NCI-H510A treated with DMSO at 0.1 percent for 48 hours (cell line): Measurements from ENCODE around the gene SNX27.
A peak's percentile ranks its signal among the peaks of the same experiment; 100 is the strongest.
"Not testable (repeated sequence)": the region's sequence is repeated elsewhere in the genome, so short reads cannot be mapped to it uniquely, and the experiment has no call there.

ENCODE experiments used
- DNase-seq: peaks from one replicate; lab custom pipeline; 2025; lab: John Stamatoyannopoulos, UW

SNX27 gene

DNA sequence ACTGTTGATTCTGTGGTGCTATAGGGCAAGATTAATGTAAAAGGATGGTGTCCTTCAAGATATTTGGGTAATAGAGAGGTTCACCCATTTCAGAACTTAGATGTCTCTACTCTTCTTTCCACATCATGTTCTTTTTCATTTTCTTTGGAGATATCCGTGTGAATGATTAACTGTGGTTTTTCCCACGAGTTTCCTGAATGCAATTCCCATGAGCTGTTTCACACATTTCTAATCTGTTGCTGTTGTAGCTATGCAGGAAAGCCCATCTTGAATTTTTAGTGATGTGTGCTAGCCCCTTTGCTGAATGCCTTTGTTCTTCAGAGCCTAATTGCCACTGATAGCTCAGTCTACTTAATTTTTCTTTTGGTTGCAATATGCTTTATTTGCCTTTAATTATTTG is 27.6 kb downstream of the SNX27 start:
- no peak for DNase-seq

DNA sequence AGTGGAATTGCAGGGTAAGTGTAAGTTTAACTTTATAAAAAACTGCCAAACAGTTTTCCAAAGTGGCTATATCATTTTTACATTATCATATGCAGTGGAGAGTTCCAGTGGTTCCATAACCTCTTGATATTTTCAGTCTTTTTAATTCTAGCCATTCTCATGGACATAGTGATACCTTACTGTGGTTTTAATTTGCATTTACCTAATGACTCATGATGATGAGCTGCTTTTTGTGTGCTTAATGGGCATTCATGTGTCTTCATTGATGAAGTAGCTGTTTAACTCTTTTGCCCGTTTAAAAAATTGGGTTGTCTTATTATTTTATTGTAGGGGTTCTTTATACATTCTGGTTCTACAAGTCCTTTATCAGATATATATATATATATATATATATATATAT is 29.4 kb downstream of the SNX27 start:
- no peak for DNase-seq

DNA sequence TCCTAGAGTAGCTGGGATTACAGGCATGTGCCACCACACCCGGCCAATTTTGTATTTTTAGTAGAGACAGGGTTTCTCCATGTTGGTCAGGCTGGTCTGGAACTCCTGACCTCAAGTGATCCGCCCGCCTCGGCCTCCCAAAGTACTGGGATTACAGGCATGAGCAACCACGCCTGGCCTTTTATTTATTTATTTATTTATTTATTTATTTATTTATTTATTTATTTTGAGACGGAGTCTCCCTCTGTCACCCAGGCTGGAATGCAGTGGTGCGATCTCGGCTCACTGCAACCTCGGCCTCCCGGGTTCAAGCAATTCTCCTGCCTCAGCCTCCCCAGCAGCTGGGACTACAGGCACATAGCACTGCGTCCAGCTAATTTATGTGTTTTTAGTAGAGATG is 31.2 kb downstream of the SNX27 start:
- not testable (repeated sequence) for DNase-seq

DNA sequence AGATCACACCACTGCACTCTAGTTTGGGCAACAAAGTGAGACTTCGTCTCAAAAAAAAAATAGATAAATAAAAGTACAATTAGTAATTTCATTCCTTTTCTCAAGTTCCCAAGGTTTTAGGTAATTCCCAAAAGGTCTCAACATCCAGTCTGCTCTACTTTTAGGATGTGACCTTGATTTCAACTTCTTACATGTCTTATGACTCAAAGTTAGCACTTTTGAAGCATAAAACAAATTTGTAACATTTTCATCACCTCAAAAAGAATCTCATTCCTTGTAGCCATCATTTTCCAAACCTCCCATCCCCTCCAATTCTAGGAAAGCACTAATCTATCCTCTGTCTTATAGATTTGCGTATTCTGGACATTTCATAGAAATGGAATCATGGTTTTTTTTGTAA is 32.2 kb downstream of the SNX27 start:
- no peak for DNase-seq

DNA sequence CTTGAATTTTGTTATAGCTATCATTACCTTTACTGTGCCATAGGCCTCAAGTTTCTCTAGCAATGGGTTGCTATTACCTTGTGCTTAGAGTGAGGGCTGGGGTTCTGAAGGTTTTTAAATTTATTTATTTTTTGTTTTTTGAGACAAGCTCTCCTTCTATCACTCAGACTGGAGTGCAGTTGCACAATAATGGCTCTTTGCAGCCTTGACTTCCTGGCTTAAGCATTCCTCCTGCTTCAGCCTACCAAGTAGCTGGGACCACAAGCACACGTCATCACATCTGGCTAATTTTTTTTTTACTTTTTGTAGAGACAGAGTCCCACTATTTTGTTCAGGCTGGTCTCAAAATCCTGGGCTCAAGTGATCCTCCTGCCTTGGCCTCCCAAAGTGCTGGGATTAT is 41.5 kb downstream of the SNX27 start:
- no peak for DNase-seq

DNA sequence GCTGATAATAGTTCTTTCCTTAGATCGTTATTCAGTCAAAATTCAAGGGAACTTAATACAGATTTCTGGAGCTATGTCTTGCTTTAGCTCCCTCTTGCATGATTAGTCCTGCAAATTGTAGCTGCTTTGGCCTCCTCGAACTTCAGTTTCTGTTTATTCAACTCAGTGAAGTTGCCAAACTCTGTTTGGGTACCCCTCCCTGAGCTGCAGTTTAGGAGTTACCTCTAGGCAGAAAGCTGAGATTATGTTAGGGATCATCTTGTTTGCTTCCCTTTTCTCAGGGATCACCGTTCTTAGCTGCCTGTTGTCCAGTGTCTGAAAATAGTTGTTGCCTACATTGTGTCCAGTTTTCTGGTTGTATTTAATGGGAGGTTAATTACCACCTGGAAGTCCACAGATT is 43.5 kb downstream of the SNX27 start:
- DNase-seq, result no peak

DNA sequence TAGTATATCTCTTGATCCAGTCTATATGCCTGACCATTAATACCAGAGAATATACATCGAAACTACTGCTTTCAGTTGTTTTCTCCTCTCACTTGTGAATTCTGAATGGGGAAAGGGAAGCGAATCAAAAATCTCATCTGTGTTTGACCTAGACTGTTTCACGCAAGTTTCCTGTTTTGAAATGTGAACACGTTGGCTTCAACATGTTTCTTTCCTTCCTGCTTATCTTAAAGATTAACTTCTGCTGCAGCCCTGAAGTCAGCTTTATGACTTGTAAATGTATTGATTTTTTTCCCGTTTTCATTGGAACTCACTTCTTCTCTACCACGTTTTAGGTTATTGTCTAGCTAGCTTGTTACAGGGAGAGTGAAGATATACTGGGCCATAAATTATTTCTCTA is 49.9 kb downstream of the SNX27 start:
- DNase-seq, result no peak

DNA sequence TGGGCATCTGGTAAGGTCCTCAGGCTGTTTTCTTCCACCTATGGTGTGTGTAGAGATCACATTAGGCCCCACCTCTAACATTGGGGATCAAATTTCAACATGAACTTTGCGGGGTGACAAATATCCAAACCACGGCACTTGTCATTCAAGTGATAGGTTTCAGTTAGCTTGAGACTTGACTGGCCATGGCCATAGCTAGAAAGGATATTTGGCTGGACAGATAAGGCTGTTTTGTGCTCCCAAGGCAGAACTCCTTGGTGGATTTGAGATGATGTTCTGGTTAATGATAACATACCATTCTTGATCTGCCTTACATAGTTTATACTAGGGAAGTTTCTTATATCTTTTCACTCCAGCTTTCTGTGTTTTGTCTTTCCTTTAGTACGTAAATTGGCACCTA is 56.2 kb downstream of the SNX27 start:
- DNase-seq, result no peak

DNA sequence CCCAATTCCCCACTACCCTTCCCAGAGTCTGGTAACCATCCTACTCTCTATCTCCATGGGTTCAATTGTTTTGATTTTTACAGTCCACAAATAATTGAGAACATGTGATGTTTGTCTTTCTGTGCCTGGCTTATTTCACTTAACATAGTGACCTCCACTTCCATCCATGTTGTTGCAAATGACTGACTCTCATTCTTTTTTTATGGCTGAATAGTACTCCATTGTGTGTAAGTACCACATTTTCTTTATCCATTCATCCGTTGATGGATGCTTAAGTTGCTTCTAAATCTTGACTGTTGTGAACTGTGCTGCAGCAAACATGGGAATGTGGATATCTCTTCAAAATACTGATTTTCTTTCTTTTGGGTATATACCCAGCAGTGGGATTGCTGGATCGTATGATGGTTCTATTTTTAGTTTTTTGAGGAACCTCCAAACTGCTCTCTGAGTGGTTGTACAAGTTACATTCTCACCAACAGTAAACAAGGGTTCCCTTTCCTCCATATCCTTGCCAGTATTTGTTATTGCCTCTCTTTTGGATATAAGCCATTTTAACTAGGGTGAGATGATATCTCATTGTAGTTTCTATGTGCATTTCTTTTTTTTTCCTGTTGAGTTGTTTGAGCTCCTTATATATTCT is 58.3 kb downstream of the SNX27 start:
- not testable (repeated sequence) for DNase-seq

DNA sequence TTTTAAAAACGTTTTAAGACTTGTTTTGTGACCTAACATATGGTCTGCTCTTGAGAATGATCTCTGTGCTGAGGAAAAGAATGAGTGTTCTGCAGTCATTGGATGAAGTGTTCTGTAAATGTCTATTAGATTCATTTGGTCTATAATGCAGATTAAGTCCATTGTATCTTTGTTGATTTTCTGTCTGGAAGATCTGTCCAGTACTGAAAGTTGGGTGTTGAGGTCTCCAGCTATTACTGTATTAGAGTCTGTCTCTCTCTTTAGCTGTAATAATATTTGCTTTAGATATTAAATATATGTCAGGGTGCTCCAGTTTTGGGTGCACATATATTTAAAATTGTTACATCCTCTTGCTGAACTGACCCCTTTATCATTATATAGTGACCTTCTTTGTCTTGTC is 61.6 kb downstream of the SNX27 start:
- DNase-seq, result no peak

DNA sequence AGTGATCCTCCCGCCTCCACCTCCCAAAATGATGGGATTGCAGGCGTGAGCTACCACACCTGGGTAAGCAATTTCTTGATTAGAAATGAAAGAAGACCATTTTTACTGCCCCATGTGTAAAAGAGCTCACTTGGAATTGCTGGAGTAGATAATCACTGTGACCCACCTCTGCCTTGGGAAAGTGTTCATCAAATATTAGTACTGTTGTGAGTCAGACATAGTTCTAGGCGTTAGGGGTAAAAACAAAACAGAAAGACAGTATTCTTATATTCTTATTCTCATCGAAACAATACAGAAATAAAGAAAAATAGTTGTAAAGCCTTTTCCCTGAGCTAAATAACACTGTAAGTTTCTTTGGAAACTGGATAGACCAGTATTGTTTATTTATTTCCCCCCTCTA is 68.5 kb downstream of the SNX27 start:
- no peak for DNase-seq

DNA sequence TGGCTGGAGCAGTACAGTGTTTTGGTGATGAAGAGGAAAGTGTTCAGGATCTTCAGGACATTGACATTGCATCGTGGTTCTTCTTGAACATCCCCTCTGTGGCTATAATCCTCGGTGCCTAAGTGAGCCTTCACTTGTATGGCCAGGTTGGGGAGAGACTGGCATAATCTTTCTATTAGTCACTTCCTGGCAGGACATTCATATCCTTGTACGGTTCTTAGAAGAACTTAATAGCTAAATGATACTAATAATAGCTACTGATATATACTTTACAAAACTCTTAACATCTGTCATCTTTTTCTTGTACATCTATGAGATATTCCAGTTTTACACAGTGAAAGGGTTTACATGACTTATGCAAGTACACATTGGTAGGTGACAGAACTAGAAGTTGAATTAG is 69.0 kb downstream of the SNX27 start:
- no peak for DNase-seq

DNA sequence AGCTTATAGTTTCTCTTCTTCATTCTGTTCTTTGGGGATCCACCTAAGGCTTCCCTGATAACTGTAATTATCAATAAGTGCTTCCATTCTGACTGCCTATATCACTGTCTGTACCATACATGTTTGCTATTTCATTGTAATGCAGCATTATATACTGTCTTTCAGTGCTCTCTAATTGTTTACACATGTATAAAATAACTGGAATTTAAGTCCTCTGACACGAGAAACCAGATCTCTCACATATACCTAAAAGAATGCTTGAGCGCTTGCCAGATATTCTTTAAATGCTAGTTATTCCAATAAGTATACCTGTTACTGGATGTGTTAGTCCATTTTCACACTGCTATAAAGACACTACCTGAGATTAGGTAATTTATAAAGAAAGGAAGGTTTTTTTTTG is 70.1 kb downstream of the SNX27 start:
- no peak for DNase-seq

DNA sequence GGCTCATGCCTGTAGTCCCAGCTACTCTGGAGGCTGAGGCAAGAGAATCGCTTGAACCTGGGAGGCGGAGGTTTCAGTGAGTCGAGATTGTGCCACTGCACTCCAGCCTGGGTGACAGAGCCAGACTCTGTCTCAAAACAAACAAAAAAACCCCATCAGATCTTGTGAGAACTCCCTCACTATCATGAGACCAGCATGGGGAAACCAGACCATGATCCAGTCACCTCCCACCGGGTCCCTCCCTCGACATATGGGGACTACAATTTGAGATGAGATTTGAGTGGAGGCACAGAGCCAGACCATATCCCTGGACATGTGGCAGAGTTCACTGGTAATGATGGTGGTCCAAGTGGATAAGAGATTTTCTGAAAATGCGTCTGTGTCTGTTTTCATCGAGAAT is 71.1 kb downstream of the SNX27 start:
- DNase-seq, result not testable (repeated sequence)

DNA sequence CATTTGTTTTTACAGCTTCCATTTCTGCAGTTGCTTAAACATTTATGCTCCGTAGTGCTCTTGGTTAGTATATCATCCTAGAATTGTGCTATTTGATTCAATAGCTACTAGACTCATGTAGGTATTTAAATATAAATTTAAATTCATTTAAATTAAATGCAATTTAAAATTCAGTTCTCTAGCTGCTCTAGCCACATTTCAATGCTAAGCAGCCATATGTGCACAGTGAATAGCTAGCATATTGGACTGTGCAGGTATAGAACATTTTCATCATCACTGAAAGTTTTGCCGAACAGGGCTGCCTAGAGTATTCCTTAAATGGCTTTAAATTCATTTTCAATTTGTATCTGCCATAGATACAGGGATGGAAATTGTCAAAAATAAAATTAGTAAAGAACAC is 72.3 kb downstream of the SNX27 start:
- DNase-seq, result no peak

DNA sequence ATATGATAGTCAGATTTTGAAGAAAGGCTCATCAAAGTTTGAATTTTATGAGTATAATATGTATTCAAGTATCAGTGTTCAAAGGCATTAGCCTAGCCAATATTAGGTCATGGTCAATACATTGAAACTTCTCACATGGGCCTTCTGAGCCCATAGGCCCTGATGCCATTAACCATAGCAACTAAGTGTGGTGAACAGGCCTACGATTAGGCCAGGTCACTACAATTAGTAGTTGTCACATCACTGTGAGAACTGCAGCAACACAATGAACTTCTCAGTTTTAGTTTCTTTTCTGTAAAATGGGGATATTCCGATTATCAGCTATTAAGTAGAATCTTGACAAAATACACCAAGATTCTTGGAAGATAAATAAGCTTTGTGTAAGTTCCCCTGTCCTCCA is 74.7 kb downstream of the SNX27 start:
- DNase-seq, result no peak

DNA sequence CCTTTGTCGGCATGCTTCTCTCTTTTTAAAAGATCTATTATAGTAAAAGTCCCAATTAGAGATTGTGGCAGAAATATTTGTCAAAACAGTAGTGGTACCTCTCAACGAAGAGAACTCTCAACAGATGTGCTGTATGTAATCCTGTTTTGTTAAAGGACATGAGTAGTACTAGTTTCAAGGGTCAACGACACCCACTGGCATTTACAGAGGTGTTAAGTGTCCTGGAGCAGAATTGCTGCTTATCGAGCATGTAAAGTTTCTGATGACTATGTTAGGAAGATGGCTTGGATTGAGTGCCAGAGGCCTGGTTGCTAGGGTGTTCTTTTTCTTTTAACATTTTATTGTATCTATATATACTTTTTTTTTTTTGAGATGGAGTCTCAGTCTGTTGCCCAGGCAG is 77.6 kb downstream of the SNX27 start:
- DNase-seq, result no peak

DNA sequence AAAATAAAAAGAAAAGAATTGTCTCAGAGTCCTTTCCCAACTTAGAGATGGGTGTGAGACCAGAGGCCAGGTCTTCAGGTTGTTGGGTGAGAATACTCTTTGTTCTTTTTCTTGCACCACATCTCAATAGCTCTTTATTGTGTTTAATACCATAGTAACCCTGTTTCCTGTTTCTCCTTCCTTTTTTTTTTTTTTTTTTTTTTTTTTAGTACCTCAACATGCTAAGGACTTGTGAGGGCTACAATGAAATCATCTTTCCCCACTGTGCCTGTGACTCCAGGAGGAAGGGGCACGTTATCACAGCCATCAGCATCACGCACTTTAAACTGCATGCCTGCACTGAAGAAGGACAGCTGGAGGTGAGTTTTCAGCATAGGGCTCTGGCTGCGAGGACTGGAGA is 80.4 kb downstream of the SNX27 start:
- no peak for DNase-seq

DNA sequence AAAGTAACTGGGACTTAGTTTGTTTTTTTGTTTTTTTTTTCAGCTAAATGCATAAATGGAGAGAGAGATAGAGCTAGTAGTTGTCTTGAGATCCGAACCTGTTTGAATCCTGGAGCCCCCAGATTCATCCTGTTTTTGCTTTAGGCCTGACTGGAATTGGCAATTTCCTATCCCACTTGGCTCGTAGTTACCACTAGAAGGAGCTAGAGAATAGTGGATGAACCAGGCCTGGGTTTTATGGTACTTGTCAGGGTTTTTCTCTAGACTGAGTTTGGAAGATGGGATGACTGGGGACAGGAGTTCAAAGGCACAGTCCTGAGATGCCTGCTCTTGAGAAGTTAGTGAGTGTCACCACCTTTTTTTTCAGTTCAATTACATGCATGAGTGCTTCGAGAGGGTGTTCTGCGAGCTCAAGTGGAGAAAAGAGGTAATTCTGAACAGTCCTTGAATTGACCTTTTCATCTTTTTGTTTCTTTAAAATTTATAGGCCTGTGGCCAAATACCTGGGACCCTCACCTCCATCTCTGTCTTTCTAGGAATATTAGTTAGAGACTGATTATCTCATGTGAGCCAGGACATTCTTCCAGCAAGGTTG is 81.3 kb downstream of the SNX27 start:
- peak; percentile 57 for DNase-seq

DNA sequence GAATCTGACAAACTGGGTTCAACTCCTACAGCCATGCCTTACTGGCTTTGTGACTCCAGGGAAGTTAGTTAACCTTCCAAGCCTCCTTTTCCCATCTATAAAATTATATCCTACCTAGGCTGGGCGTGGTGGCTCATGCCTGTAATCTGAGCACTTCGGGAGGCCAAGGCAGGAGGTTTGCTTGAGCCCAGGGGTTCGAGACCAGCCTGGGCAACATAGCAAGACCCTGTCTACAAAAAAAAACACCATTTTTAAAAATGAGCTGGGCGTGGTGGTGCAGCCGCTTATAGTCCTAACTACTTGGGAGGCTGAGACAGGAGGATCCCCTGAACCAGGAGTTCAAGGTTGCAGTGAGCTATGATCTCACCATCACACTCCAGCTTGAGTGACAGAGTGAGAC is 89.7 kb downstream of the SNX27 start:
- no peak for DNase-seq

DNA sequence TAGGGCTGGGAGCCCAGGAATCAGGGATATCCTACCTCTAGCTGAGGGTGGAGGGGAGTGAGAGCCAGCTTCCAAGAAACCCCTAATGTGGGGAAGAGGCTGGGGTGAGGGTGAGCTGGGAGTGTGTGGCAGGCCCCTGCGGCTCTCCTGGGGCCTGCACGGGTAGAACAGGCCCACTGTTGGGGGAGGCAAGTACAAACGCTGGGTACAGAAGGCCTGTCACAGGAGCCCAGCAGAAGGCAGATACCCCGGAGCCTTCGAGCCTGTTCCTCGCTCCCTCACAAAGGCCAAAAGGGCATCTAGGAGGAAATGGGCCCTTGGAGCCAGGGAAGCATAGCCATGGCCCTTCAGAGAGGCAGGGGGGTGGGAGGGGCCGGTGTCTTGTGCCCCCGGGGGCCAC is 91.1 kb downstream of the SNX27 start:
- no peak for DNase-seq

DNA sequence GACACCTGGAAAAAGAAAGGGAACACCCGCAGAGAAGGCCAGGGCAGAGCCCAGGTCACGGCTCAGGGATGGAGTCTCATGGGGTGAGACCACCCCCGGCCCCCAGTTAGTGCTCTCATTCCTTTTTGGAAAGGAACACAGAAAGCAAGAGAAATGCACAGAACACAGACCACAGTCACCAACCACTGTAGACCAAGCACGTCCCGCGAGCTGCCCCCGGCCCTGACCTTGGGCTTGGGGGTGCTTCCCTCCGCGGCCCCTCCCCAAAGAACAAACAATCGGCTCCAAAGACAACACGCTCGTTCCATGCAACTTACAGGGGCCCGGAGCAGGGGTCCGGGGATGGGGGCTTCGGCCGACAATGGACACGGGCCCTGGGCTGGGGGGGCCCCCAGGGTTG is 92.0 kb downstream of the SNX27 start:
- DNase-seq, result no peak

DNA sequence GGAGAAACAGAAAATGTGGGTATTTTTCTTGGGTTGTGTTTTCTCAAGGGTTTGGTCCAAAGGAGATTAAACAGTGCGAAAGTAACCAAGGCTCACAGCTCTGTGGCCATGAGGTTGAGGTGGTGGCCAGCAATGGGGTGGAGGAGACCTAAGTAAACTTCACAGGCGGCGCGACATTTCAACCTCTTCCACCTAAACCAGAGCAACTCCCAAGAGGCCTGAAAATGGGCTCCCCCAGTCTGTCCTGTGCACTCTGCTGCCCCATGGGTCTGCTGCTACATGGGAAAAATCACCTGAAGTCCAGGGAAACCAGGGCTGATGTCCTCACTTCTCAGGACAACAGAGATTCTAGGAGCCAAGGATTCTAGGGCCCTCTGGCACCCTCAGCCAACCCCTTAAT is 92.4 kb downstream of the SNX27 start:
- no peak for DNase-seq

DNA sequence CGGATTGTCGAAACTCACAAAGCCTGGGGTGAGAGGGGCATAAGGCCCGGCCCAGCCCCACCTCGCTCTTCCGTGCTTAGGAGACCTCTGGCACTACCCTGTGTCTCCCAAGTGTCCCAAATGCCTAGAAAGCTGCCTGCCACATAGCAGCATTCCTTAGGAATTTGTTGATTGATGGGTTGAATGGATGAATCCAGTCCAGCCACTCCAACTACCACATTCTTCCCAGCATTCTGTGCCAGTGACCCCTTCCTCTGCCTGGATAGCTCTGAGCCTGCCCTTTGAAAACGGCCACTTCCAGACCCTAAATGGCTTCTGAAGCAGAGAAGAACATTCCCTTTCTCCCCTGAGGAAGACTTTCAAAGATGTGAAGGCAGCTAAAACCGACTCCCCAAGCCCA is 93.3 kb downstream of the SNX27 start:
- DNase-seq, result no peak
